Measurements from ENCODE around the gene SCRN3.

Gene SCRN3

DNA sequence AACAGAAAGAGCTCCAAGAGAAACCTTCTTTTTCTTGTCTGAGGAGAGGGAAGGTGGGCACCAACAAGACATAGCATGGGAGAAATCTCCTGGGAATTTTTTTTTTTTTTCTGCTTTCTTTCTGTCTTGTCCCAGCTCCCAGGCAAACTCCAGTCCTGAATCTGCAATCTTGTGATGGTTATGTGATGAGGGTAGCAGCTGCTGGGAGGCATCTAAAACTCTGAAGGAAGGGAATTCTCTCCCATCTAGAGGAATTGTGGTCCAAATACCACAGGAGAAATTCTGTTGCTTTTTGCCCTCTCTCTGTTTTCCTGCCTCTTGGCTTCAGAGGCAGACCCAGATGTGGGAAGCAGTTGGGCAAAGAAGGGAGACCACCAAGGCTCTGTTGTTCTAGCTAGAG lies 16.7 kb downstream of the SCRN3 start:
- DNase-seq = no peak

DNA sequence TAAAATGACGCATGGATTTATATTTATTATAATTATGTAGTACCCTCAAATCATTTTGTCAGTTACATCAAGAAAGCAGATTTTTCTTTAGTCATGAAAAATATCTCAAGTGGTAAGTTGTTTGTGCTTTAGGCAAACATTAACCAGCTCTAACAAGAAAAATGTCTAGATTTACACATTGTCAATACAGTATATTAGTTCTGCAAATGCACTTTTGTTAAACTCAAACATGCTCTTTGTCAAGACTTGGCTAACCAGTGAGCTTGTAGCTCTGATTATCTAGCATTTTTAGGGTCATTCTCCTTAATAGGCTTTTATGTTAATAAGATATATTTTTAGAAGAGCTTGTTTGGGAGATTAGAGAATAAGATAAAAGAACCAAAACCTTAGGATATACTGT lies 32.7 kb downstream of the SCRN3 start:
- DNase-seq = no peak

DNA sequence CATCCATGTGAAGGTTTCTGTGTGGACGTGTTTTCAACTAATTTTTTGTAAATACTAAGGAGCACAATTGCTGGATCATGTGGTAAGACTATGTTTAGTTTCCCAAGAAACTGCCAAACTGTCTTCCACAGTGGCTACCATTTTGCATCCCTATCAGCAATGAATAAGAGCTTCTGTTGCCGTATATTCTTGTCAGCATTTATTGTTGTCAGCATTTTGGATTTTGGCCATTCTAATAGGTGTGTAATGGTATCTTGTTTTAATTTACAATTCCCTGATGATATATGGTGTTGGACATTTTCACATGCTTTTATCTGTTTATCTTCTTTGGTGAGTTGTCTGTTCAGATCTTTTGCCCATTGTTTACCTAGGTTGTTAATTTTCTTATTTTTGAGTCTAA lies 34.5 kb downstream of the SCRN3 start:
- DNase-seq = no peak

DNA sequence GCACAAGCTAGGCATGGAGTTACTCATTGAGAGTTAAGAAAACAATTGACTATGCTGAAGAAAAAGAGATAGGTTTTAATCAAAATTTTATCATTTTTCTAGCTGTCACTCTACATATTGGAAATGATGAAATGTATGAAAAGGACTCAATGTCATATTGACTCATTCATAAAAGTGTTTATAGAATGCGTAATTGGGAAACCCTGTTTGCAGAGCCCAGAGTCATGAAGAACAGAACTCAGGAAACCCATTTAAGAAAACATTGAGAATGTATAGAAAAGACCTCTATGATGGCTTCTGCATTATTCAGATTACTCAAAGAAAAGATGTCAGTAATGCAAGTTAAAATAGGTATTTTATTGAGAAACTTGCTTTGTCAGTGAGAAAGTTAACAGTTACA lies 36.4 kb downstream of the SCRN3 start:
- DNase-seq = no peak

DNA sequence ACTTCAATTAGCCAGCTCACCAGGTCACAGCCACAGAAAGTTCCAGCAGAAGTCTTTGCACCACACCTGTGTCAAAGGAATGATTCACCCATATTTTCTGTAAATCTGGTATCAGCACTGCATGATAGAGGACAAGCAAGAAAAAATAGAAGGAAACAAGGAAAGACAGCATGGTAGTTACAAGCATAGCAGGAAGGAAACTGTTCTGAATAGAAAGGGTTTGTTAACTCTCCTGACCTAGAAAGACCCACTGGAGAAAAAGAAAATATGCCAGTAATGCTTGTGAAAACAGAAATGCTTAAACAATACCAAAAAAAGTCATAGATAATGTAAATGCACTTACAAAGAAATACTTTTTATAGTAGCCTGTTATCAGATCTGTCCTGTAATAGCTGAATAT lies 40.8 kb downstream of the SCRN3 start:
- DNase-seq = no peak

DNA sequence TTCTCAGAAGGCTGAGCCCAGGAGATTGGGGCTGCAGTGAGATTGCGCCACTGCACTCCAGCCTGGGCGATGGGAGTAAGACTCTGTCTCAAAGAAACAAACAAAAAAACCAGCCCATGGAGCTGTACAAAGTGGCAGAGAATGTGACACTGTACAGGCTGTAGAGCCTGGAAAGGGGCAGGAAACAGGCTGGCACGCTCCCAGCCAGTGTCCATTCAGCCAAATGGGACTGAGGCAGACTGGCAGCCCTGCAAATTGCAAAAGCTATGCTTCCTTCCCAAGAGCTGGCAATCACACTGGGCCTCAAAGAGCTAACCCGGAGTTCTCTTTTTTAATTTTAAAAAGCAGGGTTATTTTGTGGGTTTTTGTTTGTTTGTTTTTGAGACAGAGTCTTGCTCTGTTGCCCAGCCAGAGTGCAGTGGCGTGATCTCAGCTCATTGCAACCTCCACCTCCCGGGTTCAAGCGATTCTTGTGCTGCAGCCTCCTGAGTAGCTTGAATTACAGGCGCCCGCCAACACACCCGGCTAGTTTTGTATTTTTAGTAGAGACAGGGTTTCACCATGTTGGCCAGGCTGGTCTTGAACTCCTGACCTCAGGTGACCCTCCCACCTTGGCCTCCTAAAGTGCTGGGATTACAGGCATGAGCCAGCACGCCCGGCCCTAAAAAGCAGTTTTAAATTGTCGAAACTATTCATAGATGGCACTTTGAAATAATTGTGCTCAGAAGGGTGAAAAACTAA lies 42.8 kb downstream of the SCRN3 start:
- DNase-seq = no peak

DNA sequence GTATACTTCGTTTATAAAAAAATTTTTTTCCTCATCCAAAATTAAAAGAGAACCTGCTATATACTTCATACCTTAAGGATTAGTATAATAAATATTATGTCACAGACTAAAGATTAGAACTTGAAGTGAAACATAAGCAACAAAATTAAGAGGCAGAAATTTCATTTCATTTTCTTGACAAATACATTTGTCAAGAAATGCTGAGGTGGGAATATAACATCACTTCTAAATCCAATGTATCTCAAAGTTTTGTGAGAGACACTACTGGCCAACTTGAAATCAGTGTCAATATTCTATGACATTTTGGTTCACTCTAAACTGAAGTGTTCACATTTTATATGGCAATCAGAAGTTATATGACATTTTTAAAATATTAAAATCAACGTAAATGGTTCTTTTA lies 43.8 kb downstream of the SCRN3 start:
- DNase-seq = no peak

DNA sequence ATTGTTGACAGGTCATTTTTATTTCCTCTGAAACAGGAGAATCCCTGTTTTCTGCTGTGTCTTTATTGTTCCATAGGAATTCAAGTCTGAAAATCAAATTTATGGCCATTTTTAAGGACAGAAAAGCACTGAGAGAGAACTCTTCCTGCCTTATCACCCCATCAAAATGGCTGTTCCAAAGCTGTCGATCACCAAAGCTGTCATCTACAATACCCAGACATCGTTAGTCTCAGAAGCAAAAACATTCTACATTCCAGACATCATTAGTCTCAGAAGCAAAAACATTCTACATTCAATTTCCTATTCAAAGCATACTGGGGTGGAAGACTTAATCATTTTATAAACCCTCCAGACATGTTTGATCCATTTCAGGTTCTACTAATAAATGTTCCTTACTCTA lies 44.4 kb downstream of the SCRN3 start:
- no peak for DNase-seq

DNA sequence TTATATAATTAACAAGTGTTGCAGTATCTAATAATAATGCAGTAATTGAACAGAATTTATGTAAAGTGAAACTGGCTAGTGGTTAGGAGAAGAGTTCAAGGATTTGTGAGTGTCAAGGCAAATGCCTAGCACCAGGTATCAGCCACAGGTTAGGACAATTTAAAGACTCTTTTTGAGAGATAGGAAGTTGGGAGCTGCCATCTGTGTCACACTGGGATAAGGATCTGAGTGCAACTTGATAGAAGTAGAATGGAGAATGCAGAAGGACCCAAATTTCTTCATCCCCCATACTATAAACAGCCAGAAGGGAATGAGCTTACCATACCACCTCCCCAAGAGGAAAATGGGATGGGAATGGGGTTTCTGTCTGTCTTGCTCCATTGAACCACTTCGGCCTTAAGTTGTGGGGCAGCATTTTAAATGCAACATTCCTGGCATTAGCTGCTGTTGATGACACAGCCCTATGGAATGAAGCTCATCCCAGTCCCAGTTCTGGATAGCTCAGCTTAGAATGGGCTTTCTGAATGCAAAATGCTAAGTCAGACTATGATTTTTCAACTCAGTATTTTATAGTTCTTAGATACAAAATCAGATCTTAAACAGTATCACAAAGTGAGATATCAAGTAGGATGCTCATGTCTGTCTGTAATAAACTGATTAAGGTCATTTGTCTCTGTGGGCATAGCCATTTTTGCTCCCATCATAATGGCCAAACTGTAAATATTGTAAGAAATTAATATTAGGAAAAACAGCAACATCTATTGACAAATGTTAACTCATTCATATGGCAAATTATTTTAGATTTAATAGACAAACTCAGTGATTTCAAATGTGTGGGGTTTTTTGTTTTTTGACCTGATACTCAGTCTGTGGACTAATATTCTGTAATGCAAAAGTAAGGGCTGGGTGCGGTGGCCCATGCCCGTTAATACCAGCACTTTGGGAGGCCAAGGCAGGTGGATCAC lies 47.3 kb downstream of the SCRN3 start:
- DNase-seq = no peak

DNA sequence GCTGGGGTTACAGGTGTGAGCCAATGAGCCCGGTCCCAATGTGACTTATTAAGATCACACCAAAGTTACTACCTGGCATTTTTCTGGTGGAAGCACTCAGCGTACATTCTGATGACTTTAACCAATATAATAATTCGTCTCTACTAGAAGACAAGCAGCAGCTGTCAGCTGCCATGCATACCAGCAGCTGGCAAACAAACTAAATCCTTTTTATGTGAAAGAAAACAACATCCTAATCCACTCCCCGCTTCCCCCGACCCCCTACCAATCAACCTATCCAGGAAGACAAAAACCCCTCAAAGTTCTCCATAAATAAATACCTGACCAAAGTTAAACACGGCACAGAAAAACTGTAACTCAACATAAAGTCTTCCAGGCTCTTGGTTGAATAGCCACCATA lies 49.2 kb downstream of the SCRN3 start:
- no peak for DNase-seq

DNA sequence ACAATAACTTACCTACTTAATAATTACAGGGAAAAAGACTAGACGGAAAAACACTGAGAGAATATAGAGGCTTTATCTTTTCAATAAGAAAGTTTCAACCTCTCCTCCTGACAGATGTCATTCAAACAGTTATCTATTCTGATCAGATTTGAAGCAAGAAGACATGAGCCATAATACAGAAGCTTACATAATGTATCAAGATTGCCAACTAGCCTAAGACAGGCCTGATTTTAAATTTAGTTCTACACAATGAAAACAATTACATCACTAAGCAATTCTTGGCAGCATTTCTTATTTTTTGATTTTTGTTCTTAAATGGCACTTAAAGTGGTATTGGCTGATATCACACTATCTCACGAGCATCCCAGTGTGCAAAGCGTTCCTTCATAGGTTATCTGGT lies 49.7 kb downstream of the SCRN3 start:
- DNase-seq = no peak

DNA sequence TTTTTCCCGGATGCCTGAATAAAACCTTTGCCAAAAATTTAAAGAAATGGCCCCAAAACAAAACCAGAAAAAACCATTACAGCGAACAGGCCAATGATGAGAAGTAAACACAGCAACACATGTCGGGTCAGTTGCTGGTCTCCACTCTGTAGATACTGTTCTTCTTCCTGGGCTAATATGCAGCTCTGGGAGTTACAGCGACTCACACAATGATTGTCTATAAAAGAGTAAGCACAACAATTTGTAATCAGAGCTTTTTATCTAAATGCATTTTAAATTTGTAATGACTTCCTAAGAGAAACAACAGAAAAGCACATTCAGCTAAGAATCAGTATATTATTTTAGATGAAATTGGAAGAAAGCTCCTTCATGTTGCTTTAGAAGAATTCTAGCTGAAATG lies 51.0 kb downstream of the SCRN3 start:
- no peak for DNase-seq

DNA sequence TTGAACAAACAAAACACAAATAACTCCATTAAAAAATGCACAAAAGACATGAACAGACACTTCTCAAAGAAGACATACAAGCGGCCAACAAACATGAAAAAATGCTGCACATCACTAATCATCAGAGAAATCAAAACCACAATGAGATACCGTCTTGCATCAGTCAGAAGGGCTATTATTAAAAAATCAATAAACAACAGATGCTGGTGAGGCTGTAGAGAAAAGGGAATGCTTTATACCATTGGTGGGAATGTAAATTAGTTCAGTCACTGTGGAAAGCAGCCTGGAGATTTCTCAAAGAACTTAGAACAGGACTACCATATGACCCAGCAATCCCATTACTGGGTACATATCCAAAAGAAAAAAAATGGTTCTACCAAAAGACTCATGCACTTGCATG lies 53.5 kb downstream of the SCRN3 start:
- no peak for DNase-seq

DNA sequence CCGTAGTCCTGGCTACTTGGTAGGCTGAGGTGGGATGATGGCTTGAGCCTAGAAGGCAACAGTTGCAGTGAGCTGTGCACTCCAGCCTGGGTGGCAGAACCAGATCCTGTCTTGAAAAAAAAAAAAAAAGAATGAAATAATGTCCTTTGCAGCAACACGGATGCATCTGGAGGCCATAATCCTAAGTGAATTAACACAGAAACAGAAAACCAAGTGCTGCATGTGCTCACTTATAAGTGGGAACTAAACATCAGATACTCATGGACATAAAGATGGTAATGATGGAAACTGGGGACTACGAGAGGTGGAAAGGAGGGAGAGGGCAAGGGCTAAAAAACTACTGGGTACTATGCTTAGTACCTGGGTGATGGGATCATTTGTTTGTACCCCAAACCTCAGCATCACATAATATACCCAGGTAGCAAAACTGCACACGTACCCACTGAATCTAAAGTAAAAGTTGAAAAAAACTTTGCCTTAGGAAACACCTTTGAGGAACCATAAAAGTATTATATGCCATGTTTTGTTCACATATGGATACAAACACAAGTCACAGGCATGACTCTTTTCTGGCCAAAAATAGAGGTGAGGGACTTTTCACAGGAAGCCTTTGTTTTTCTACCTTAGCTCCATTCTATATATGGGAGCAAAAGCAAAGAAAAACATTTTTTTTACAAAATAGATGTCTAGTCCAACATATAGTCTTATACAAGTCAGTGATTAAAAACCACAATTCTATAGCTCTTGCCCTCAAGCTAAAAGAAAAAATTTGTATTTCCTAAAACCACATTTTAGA lies 54.7 kb downstream of the SCRN3 start:
- DNase-seq = no peak

DNA sequence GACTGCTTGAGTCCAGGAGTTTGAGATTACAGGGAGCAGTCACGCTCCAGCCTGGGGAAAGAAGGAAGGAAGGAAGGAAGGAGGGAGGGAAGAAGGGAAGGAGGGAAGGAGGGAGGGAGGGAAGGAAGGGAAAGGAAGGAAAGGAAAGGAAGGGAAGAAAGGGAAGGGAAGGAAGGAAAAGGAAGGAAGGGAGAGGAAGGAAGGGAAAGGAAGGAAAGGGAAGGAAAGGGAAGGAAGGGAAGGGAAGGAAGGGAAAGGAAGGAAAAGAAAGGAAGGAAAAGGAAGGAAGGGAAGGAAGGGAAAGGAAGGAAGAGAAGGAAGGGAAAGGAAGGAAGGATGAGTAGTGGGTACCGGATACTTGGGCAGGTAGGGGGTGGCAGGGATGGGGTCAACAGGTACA lies 59.0 kb downstream of the SCRN3 start:
- no peak for DNase-seq

DNA sequence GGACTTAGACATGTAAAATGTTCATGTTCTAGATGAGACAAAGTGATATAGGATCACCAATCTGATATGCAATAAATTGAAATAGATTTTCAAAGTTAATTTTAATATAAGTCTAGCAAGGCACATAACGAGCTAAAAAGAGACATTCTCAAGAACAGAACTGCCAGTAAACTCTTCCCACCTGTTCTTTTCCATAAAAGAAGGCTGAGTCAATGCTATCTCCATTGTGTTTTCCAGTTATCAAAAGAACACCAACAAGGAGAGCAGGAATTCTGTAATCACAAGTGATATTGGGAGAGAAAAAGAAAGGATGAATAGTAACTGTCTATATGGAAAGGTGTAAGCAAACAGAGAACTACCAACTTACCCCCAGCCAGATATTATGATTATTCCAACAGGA lies 65.7 kb downstream of the SCRN3 start:
- no peak for DNase-seq

DNA sequence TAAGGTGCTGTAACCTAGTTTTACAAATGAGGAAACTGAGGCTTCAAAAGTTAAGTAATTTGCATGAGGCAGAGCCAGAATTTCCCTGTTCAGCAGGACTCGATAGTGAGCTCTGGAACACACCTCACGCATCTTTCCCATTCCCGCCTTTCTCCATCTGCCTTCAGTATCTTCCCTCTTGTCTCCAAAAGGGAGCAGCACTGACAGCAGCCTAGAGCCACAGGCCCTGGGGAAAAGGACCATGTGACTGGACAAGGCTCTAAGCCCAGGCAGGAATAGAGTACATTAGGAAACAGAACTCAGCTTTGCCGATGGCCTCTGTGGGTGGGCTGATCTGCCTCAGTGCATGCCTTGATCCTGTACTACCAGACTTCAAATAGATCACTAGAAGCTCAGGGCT lies 69.8 kb downstream of the SCRN3 start:
- DNase-seq = no peak

DNA sequence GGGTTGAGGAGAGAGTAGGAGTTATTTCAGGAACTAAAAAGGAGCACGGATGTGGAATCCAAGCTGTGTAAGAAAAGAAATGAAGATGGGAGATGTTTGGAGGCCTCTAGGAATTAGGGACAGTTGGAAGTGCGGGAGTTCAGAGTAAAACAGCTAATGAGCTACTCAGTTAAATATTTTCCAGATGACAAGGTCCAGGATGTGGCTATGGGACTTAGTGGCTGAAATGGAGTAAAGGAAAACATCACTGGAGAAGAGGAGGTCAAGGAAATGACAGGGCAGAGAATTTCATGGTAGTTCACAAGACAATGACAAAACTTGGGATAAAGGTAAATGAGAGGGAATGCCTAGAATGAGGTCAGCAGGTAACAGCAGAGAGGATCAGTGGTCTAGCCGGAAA lies 78.3 kb downstream of the SCRN3 start:
- DNase-seq = no peak

DNA sequence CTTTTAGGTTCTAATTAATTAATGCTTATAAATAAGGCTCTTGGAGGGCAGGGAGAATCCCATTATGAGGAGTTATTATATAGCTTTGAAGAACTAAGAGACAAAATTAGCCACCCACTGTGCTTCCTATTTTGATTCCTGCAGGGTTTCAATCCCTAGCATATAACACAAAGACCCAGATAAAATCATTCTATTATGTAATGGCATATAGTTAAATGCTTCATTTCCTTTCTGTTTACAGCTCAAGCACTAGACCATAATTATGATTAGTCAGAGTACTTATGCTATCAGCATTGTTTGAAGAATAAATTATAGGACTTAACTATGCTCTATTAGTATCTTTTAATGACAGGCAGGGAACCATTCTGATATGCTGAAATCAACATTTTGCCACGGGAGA lies 82.2 kb downstream of the SCRN3 start:
- DNase-seq = peak; percentile 87

Measured in COR-L47 (cell line).